Calu3 (cell line): ENCODE data around the gene RAP2A. TPM values are rescaled to one million over a fixed set of nuclear protein-coding genes. Genes with fewer than 3 reads are reported as not detected.

ENCODE experiments used
- BruUV-seq: library from RNA; stranded (reverse); fragments of 400-500 nt; replicated peaks from 2 replicates; lab custom pipeline; 2021; lab: Mats Ljungman, UMichigan
- CTCF ChIA-PET: fragments of 300-600 bp; sonication (Branson Sonifier 250); formaldehyde crosslinking; loops from one replicate; lab custom pipeline; 2022; ENCODE audit warnings: antibody characterized with exemption; lab: Charles Lee
- DNase-seq: peaks from one replicate; pipeline ENCODE4 v3.0.0; 2022
- H3K27ac Mint-ChIP-seq: one replicate; pipeline ENCODE4 v1.8.0; 2022; ENCODE audit warnings: mixed read lengths; ENCODE audit not compliant: unreplicated experiment
- H3K27me3 Mint-ChIP-seq: one replicate; pipeline ENCODE4 v1.8.0; 2022; ENCODE audit warnings: mixed read lengths; ENCODE audit not compliant: unreplicated experiment
- H3K36me3 Mint-ChIP-seq: one replicate; pipeline ENCODE4 v1.8.0; 2022; ENCODE audit warnings: mild to moderate bottlenecking, moderate library complexity, mixed read lengths; ENCODE audit not compliant: insufficient read depth, unreplicated experiment
- H3K4me1 Mint-ChIP-seq: one replicate; pipeline ENCODE4 v1.8.0; 2022; ENCODE audit warnings: mild to moderate bottlenecking, low read depth, mixed read lengths; ENCODE audit not compliant: unreplicated experiment
- H3K4me3 Mint-ChIP-seq: one replicate; pipeline ENCODE4 v1.8.0; 2022; ENCODE audit warnings: mild to moderate bottlenecking, low read depth, moderate library complexity, mixed read lengths; ENCODE audit not compliant: unreplicated experiment
- H3K9me3 Mint-ChIP-seq: one replicate; pipeline ENCODE4 v1.8.0; 2022; ENCODE audit warnings: low read depth, mixed read lengths; ENCODE audit not compliant: unreplicated experiment
- intact Hi-C: fragments of 100-400 bp; cut with micrococcal nuclease; formaldehyde crosslinking; loops from one replicate; pipeline ENCODE4 v1.10.0; 2022; ENCODE audit not compliant: unreplicated experiment
- total RNA-seq: library from RNA; stranded (reverse); gene quantifications from 2 replicates; pipeline ENCODE4 v1.2.3, GENCODE V29; 2022
- TF ChIP-seq, protein P1 (sequence below): fragments of 200-600 bp; IDR thresholded peaks from one replicate; pipeline ENCODE4 v1.8.0; 2022; ENCODE audit warnings: antibody characterized with exemption; ENCODE audit not compliant: unreplicated experiment

Gene RAP2A
- total RNA-seq, 1 experiment from 2014 or later: 7.7 TPM

DNA sequence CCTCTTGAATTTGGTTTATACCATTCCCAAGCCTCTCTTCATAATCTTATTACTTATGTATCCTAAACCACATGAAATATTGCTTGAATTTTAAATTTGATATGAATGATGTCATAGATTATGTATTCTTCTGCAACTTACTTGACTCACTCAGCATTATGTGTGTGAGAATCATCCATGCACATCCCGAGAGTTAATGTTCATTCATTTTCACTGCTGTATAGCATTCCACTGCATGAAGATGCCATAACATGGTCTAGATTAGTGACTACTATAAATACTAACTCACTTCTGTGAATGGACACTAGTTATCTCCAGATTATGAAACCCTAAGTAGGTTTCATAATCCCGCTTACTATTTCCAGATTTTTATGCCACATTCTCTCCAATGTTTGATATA is 25.0 kb upstream of the RAP2A start:
- H3K9me3 Mint-ChIP-seq: no peaks in the 10 kb centered on the region
- no peak overlapping the region for H3K27ac Mint-ChIP-seq
- DNase-seq: no peak
- H3K4me3 Mint-ChIP-seq: no peak overlapping the region
- no peaks in the 10 kb centered on the region for H3K4me1 Mint-ChIP-seq
- BruUV-seq: no TSS peak
- intact Hi-C loops: no loop called here
- CTCF ChIA-PET: no interaction called here
- TF ChIP-seq, protein P1, sequence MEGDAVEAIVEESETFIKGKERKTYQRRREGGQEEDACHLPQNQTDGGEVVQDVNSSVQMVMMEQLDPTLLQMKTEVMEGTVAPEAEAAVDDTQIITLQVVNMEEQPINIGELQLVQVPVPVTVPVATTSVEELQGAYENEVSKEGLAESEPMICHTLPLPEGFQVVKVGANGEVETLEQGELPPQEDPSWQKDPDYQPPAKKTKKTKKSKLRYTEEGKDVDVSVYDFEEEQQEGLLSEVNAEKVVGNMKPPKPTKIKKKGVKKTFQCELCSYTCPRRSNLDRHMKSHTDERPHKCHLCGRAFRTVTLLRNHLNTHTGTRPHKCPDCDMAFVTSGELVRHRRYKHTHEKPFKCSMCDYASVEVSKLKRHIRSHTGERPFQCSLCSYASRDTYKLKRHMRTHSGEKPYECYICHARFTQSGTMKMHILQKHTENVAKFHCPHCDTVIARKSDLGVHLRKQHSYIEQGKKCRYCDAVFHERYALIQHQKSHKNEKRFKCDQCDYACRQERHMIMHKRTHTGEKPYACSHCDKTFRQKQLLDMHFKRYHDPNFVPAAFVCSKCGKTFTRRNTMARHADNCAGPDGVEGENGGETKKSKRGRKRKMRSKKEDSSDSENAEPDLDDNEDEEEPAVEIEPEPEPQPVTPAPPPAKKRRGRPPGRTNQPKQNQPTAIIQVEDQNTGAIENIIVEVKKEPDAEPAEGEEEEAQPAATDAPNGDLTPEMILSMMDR: no peak
- no peaks in the 10 kb centered on the region for H3K36me3 Mint-ChIP-seq
- H3K27me3 Mint-ChIP-seq: no peaks in the 10 kb centered on the region

DNA sequence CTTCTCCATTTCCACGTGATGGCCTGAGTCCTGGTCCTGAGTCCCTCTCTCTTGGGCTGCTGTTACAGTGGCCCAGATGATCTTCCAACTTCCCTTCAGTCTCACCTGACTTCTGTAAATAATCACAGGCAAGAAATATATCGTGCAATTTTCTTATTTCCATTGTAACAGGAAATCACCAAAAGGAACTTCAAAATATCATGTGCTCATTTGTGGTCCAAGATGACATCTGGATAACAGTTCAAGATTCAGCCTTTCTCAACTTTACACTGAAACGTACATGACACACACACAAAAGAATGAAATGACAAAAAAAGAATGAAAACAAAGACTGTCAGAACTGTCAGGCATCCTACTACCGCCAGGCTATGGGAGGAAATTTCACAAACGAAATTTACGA is 22.0 kb upstream of the RAP2A start:
- Mint-ChIP-seq H3K36me3 (no peaks in the 10 kb centered on the region), H3K4me1 (no peaks in the 10 kb centered on the region), H3K4me3 (no peak overlapping the region), H3K27me3 (no peaks in the 10 kb centered on the region), H3K9me3 (no peaks in the 10 kb centered on the region), H3K27ac (no peak overlapping the region)
- TF ChIP-seq, protein P1: no peak
- no TSS peak for BruUV-seq
- CTCF ChIA-PET: no interaction called here
- intact Hi-C loops: no loop called here
- no peak for DNase-seq

DNA sequence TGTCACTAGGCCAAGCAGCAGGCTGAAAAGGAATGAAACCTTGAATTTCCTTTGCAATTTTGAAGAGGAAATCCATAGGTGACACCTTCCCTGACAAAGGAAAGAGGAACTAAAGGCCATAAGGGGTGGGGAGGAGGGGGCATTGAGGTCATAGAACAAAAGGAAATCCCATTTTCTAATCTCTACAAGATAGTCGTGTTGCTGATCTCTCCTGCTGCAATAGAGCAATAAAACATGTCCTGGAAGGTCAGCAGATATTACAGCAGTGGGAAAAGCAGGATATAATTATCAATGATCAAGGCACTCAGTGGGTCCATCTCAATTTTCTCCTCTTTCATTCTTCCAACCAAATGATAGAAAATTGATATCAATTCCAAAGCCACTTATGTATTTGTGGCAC is 20.3 kb upstream of the RAP2A start:
- H3K4me1 Mint-ChIP-seq: no peaks in the 10 kb centered on the region
- H3K27me3 Mint-ChIP-seq: no peaks in the 10 kb centered on the region
- intact Hi-C loops: no loop called here
- H3K27ac Mint-ChIP-seq: no peak overlapping the region
- CTCF ChIA-PET: no interaction called here
- no peak overlapping the region for H3K4me3 Mint-ChIP-seq
- H3K36me3 Mint-ChIP-seq: no peaks in the 10 kb centered on the region
- DNase-seq: no peak
- no peaks in the 10 kb centered on the region for H3K9me3 Mint-ChIP-seq
- no TSS peak for BruUV-seq
- TF ChIP-seq, protein P1: no peak

DNA sequence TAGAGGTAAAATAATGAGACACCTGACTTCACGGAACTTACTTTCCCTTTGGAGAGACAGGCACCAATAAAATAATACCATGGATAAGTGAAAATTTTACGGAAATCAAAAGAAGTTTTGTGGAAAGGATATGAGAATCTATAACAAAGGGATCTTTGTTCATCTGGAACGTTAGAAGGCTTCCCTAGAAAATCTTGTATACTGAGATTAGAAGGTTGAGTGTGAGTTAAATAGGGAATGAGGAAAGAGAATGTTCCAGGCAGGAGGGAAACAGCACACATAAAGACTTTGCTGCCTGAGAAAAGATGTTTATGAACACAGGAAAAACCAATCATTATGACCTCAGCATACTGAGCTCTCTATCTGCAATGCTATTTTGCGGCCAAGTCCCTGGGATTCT is 19.6 kb upstream of the RAP2A start:
- Mint-ChIP-seq H3K27me3 (no peaks in the 10 kb centered on the region), H3K36me3 (no peaks in the 10 kb centered on the region), H3K4me3 (no peak overlapping the region), H3K9me3 (no peaks in the 10 kb centered on the region), H3K27ac (no peak overlapping the region), H3K4me1 (no peaks in the 10 kb centered on the region)
- CTCF ChIA-PET: no interaction called here
- TF ChIP-seq, protein P1: no peak
- intact Hi-C loops: no loop called here
- no TSS peak for BruUV-seq
- DNase-seq: no peak
